Measurements from ENCODE around the gene PPP1R16B.

The PPP1R16B gene

GRCh38 chr20:38965264-38965663 lies 159.8 kb downstream of the PPP1R16B start:
- no peak overlapping the region for H3K9ac ChIP-seq (ENCODE audit: low read length)

DNA sequence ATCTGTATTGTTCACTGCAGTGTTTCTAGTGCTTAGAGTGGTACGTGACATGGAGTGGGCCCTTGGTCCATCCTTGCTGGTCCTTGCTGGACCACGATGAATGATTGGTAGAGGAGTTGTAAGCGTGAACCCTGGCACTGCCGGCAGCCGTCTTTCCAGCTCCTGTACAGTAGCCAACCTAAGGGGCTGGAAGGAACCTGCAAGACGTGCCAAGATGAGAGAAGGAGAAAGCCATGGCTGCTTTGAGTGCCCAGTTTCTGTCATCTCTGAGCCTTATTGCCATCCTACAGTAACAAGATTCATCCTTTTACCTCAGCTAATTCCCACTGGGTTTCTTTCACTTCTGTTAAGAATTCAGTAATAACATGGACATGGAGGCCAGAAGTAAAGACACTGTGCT lies 162.6 kb downstream of the PPP1R16B start:
- no peak overlapping the region for H3K4me3 ChIP-seq (ENCODE audit: low read length)
- no peaks in the 10 kb centered on the region for H3K27me3 ChIP-seq (ENCODE audit: control insufficient read depth, insufficient read depth, low read length)
- no peaks in the 10 kb centered on the region for H3K36me3 ChIP-seq (ENCODE audit: control insufficient read depth, insufficient read depth, low read length)
- peaks cover 2% of the 10 kb centered on the region for H3K4me1 ChIP-seq (ENCODE audit: control insufficient read depth, insufficient read depth, low read length)
- H3K9ac ChIP-seq (ENCODE audit: low read length), result no peak overlapping the region
- H3K27ac ChIP-seq (ENCODE audit: low read depth, low read length), result peak overlapping the region; percentile 50

More at GRCh38 chr20:38965264-38965663, 159.8 kb downstream of the PPP1R16B start:
- Histone ChIP-seq H3K27me3 (ENCODE audit: control insufficient read depth, insufficient read depth, low read length) (no peaks in the 10 kb centered on the region), H3K4me1 (ENCODE audit: control insufficient read depth, insufficient read depth, low read length) (peaks cover 6% of the 10 kb centered on the region), H3K4me3 (ENCODE audit: low read length) (no peak overlapping the region), H3K27ac (ENCODE audit: low read depth, low read length) (no peak overlapping the region), H3K36me3 (ENCODE audit: control insufficient read depth, insufficient read depth, low read length) (no peaks in the 10 kb centered on the region)

DNA sequence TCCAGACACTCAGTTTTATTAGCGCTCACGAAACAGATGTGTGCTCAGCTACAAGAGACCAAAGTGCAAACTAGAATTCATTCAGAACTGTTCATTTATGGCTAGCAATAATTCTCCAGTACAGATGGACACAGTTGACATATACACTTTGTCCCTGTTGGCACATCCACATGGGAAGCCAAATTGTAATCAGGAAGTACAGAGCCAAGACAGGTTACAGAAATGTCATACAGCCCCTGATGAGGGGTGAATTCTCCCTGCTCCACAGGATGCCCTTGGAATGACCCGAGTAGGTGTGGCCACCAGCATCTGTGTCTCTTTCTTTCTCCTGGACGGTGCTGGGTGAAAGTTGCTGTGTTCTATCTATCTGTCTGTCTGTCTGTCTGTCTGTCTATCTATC lies 164.2 kb downstream of the PPP1R16B start:
- Histone ChIP-seq H3K4me3 (ENCODE audit: low read length) (no peak overlapping the region), H3K27me3 (ENCODE audit: control insufficient read depth, insufficient read depth, low read length) (no peaks in the 10 kb centered on the region), H3K9ac (ENCODE audit: low read length) (no peak overlapping the region), H3K36me3 (ENCODE audit: control insufficient read depth, insufficient read depth, low read length) (no peaks in the 10 kb centered on the region), H3K27ac (ENCODE audit: low read depth, low read length) (peak overlapping the region; percentile 63), H3K4me1 (ENCODE audit: control insufficient read depth, insufficient read depth, low read length) (no peaks in the 10 kb centered on the region)

- Histone ChIP-seq H3K4me3 (ENCODE audit: low read length) (no peak overlapping the region), H3K27me3 (ENCODE audit: control insufficient read depth, insufficient read depth, low read length) (no peaks in the 10 kb centered on the region), H3K4me1 (ENCODE audit: control insufficient read depth, insufficient read depth, low read length) (no peaks in the 10 kb centered on the region), H3K9ac (ENCODE audit: low read length) (no peak overlapping the region), H3K27ac (ENCODE audit: low read depth, low read length) (peak overlapping the region; percentile 63), H3K36me3 (ENCODE audit: control insufficient read depth, insufficient read depth, low read length) (no peaks in the 10 kb centered on the region)
Observed at GRCh38 chr20:38970302-38970701, 164.8 kb downstream of the PPP1R16B start.

All from rectal smooth muscle tissue (tissue), 1 donor.